OCI-LY3 (cell line): ENCODE measurements around the gene PRPF6.

Source experiments
- H2AFZ ChIP-seq: fragments of 200-600, 300-600 bp; shearing (Covaris generic); 2 replicates; pipeline ENCODE4 v1.6.0; 2014; ENCODE audit warnings: antibody characterized with exemption, low read depth, low read length
- H3K27ac ChIP-seq: fragments of 200-600, 300-600 bp; sonication (generic); 2 replicates; pipeline ENCODE4 v1.5.1; 2014; ENCODE audit warnings: mild to moderate bottlenecking, low read length, moderate library complexity, mixed read lengths
- H3K27me3 ChIP-seq: fragments of 200-600, 300-600 bp; sonication (generic); 2 replicates; pipeline ENCODE4 v1.6.1; 2014; ENCODE audit warnings: low read depth, low read length, mixed read lengths
- H3K36me3 ChIP-seq: fragments of 200-600, 300-600 bp; sonication (generic); replicated peaks from 2 replicates; pipeline ENCODE3; 2014; ENCODE audit warnings: low read depth, low read length, mixed read lengths
- H3K4me1 ChIP-seq: fragments of 300-600, 200-600 bp; sonication (generic); 2 replicates; pipeline ENCODE4 v1.6.1; 2014; ENCODE audit warnings: low read length, mixed read lengths
- H3K4me2 ChIP-seq: fragments of 200-600, 300-600 bp; sonication (generic); 2 replicates; pipeline ENCODE4 v1.6.1; 2014; ENCODE audit warnings: low read length, mixed read lengths
- H3K4me3 ChIP-seq: fragments of 300-600, 200-600 bp; sonication (generic); 2 replicates; pipeline ENCODE4 v1.5.1; 2014; ENCODE audit warnings: antibody characterized with exemption, mild to moderate bottlenecking, low read length, moderate library complexity
- H3K79me2 ChIP-seq: fragments of 300-600, 200-600 bp; shearing (Covaris generic); 2 replicates; pipeline ENCODE4 v1.6.1; 2014; ENCODE audit warnings: mild to moderate bottlenecking, low read length, mixed read lengths
- H3K9ac ChIP-seq: fragments of 300-600, 200-600 bp; shearing (Covaris generic); 2 replicates; pipeline ENCODE4 v1.6.0; 2014; ENCODE audit warnings: mild to moderate bottlenecking, low read length, moderate library complexity
- H3K9me3 ChIP-seq: fragments of 200-600, 300-600 bp; shearing (Covaris generic); 2 replicates; pipeline ENCODE4 v1.6.1; 2014; ENCODE audit warnings: low read length, mixed read lengths; ENCODE audit not compliant: insufficient read depth
- H4K20me1 ChIP-seq: fragments of 200-600, 300-600 bp; sonication (generic); 2 replicates; pipeline ENCODE4 v1.6.1; 2016; ENCODE audit warnings: low read length, mixed read lengths; ENCODE audit not compliant: insufficient read depth
- CTCF ChIP-seq: fragments of 200-600, 300-600 bp; sonication (generic); IDR thresholded peaks from 2 replicates; pipeline ENCODE4 v1.5.1; 2014; ENCODE audit warnings: antibody characterized with exemption, low read length, low read depth
- EZH2phosphoT487 ChIP-seq: fragments of 200-600 bp; shearing (Covaris generic); IDR thresholded peaks from 2 replicates; pipeline ENCODE4 v1.6.1; 2018; ENCODE audit warnings: antibody characterized with exemption, mixed run types, low read depth

The PRPF6 gene

GRCh38 chr20:64015635-64016034 lies 34.7 kb downstream of the PRPF6 start:
- no peaks in the 10 kb centered on the region for H4K20me1 ChIP-seq
- H3K4me3 ChIP-seq = no peak overlapping the region
- no peaks in the 10 kb centered on the region for H3K27me3 ChIP-seq
- H3K9ac ChIP-seq = no peak overlapping the region
- H3K36me3 ChIP-seq = peaks cover 41% of the 10 kb centered on the region
- H2AFZ ChIP-seq = no peak overlapping the region
- no peak for TF ChIP-seq CTCF
- no peak for TF ChIP-seq EZH2phosphoT487
- H3K9me3 ChIP-seq = no peaks in the 10 kb centered on the region
- no peak overlapping the region for H3K27ac ChIP-seq
- no peak overlapping the region for H3K4me2 ChIP-seq
- H3K4me1 ChIP-seq = peaks cover 3% of the 10 kb centered on the region
- no peaks in the 10 kb centered on the region; the same call in 1 of the 2 replicates for H3K79me2 ChIP-seq

- H3K27ac ChIP-seq = no peak overlapping the region
- no peak overlapping the region for H3K4me2 ChIP-seq
- TF ChIP-seq CTCF = no peak
- no peak for TF ChIP-seq EZH2phosphoT487
- H4K20me1 ChIP-seq = 0 out of 2 replicates have a peak, but pooled peaks cover 3% of the 10 kb centered on the region
- no peaks in the 10 kb centered on the region for H3K27me3 ChIP-seq
- no peaks in the 10 kb centered on the region for H3K4me1 ChIP-seq
- no peaks in the 10 kb centered on the region for H3K9me3 ChIP-seq
- peaks cover 56% of the 10 kb centered on the region for H3K36me3 ChIP-seq
- no peak overlapping the region for H3K4me3 ChIP-seq
- 0 out of 2 replicates have a peak, but pooled peaks cover 2% of the 10 kb centered on the region for H3K79me2 ChIP-seq
- no peak overlapping the region for H2AFZ ChIP-seq
- H3K9ac ChIP-seq = no peak overlapping the region
Observed at GRCh38 chr20:64021124-64021975, 40.4 kb downstream of the PRPF6 start.

- peaks cover 61% of the 10 kb centered on the region for H3K36me3 ChIP-seq
- 0 out of 2 replicates have a peak, but pooled peaks cover 2% of the 10 kb centered on the region for H3K79me2 ChIP-seq
- TF ChIP-seq EZH2phosphoT487 = no peak
- TF ChIP-seq CTCF = no peak
- no peaks in the 10 kb centered on the region for H3K4me1 ChIP-seq
- H3K4me3 ChIP-seq = no peak overlapping the region
- no peak overlapping the region for H2AFZ ChIP-seq
- H3K9ac ChIP-seq = no peak overlapping the region
- H3K9me3 ChIP-seq = no peaks in the 10 kb centered on the region
- H3K27ac ChIP-seq = no peak overlapping the region
- no peak overlapping the region for H3K4me2 ChIP-seq
- 0 out of 2 replicates have a peak, but pooled peaks cover 3% of the 10 kb centered on the region for H4K20me1 ChIP-seq
- H3K27me3 ChIP-seq = no peaks in the 10 kb centered on the region
Observed at GRCh38 chr20:64022671-64023360, 41.9 kb downstream of the PRPF6 start.
